Adrenal gland (tissue), 12 donors: ENCODE measurements around the gene CACNG7. TPM values are rescaled to one million over a fixed set of nuclear protein-coding genes. Genes with fewer than 3 reads are reported as not detected.
A peak's percentile ranks its signal among the peaks of the same experiment; 100 is the strongest.

Source experiments
- DNase-seq, 7 donors: peaks; one replicate each; pipeline ENCODE4 v3.0.0-alpha.2; 2019 to 2020
- H3K27ac ChIP-seq, 5 donors: fragments of 200-600 bp; sonication (generic) in 4 of 5; 1 replicate in 3 of 5; 2 replicates in 2 of 5; pipeline versions ENCODE4 v1.5.1 to v1.8.0; 2016 to 2020; ENCODE audit warnings: mild to moderate bottlenecking in 1 of 5
- H3K27me3 ChIP-seq: fragments of 200-600 bp; 2 replicates; pipeline ENCODE4 v1.8.0; 2021
- H3K36me3 ChIP-seq, 2 donors: fragments of 200-600 bp; replicated peaks in 1 of 2; 1 replicate in 1 of 2; 2 replicates in 1 of 2; pipeline versions ENCODE4 v1.5.1 to v1.8.0; 2018 to 2022
- H3K4me1 ChIP-seq, 2 donors: fragments of 200-600 bp; replicated peaks in 1 of 2; 1 replicate in 1 of 2; 2 replicates in 1 of 2; pipeline versions ENCODE4 v1.5.1 to v1.8.0; 2018 to 2021
- H3K4me3 ChIP-seq, 4 donors: fragments of 200-600 bp; sonication (generic) in 3 of 4; one replicate each; pipeline ENCODE4 v1.5.1; 2016 to 2018
- H3K9me3 ChIP-seq, 3 donors: fragments of 200-600 bp; sonication (generic) in 1 of 3; replicated peaks in 1 of 3; 1 replicate in 2 of 3; 2 replicates in 1 of 3; pipeline versions ENCODE4 v1.5.1 to v1.8.0; 2016 to 2021
- POLR2A ChIP-seq, 2 donors: fragments of 450-650 bp; IDR thresholded peaks; one replicate each; pipeline ENCODE4 v1.6.1; 2017; ENCODE audit warnings: antibody characterized with exemption in 2 of 2, mild to moderate bottlenecking in 2 of 2, moderate library complexity in 1 of 2
- WGBS, 4 donors: extraction: QIAGEN DNeasy Blood & Tissue Kit in 2 of 4; methylation state at CpG; one replicate each; pipeline versions ENCODE4 v1.1.5 to v1.1.7; 2013 to 2017; 5-methylcytosine and 5-hydroxymethylcytosine counted together
- intact Hi-C, 2 donors: fragments of 100-400 bp; cut with DNase I; formaldehyde crosslinking; loops; one replicate each; pipeline versions ENCODE4 v1.14.1 to v1.15.0; 2022 to 2023
- polyA plus RNA-seq, 3 donors: library from polyadenylated mRNA; stranded (reverse); fragments of 200-250 nt in 2 of 3; fragments of 350-450 nt in 1 of 3; fragmentation: Illumina TruSeq in 1 of 3; extraction: RNeasy Lipid Tissue Mini Kit (QIAGEN cat#74804) in 1 of 3; gene quantifications; one replicate each; pipeline ENCODE4 v1.2.3, GENCODE V29; 2013 to 2014
- total RNA-seq, 9 donors: library from RNA; depleted of rRNA in 4 of 9; stranded (reverse); fragments of >200 nt in 4 of 9; fragments of 120-200 nt in 1 of 9; fragmentation: NEBNext Ultra II Directional in 1 of 9; extraction: Animal tissue kit (Norgen Biotek cat#: 25700) in 1 of 9; gene quantifications; one replicate each; pipeline versions ENCODE4 v1.1.0 to v1.2.4, GENCODE V29; 2013 to 2023
- TF ChIP-seq, protein P1 (sequence below), 6 experiments: fragments of 450-650 bp in 4 of 6; fragments of 200-600 bp in 2 of 6; sonication (generic) in 1 of 6; IDR thresholded peaks; 1 replicate in 5 of 6; 2 replicates in 1 of 6; pipeline versions ENCODE4 v1.5.1 to v1.8.0; 2016 to 2021; ENCODE audit warnings: antibody characterized with exemption in 6 of 6, mild to moderate bottlenecking in 2 of 6, moderate library complexity in 1 of 6
- donor health status: healthy with polysubstance abuse.
- donor health status: Bipolar disorder and iron deficiency.
- donor health status: DM: yes; HTN: yes; CAD: no.
- donor health status: DM: no; HTN: no; CAD: no.
- donor health status: DM: no; HTN: no; CAD: no.
- donor health status: DM: yes; HTN: yes; CAD: no.

The CACNG7 gene
- total and polyA plus RNA-seq, 12 donors = 0.09 to 1.4 (median 0.13) TPM; not detected in 7

DNA sequence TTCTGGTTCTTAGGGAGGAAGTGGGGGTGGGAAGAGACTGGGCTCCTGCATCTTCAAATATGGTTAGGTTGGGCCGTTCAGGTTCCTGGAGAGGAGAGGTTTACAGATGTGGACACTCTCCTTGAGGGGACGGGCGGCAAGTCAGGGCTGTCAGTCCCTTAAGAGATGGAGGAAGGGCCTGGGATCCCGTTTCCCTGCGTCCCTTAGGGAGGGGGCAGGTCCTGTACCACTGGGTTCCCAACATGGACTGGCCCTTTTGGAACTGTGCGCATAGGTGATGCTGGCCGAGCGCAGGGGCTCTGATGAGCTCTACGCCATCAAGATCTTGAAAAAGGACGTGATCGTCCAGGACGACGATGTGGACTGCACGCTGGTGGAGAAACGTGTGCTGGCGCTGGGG is 10.9 kb upstream of the CACNG7 start:
- Histone ChIP-seq H3K27me3 (peaks cover 20% of the 10 kb centered on the region), H3K9me3 (no peaks in the 10 kb centered on the region)

DNA sequence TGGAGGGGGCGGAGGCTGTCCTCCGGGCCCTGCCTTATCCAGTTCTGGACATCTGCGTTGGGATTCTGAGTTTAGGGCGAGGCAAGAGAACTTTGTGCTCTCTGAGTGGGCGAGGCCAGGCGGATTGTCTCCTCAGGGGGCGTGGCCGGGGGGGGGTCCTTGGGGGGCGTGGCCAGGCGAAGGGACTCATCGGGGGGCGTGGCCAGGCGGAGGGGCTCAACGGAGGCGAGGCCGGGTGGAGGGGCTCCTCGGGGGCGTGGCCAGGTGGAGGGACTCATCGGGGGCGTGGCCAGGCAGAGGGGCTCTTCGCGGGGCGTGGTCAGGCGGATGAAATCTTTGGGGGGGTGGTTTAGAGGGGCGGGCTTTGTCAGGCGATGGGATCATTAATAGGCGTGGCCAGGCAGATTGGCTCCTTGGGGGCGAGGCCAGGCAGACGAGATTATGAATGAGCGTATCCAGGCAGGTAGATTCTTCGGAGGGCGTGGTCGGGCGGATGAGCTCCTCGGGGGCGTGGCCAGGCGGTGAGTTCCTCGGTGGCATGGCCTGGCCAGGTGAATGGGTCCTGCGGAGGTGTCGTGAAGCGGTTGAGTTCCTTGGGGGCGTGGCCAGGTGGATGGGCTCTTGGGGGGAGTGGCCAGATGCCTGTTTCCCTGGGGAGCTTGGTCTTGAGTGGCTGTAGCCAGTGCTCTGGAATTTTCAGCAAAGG is 10.3 kb upstream of the CACNG7 start:
- 3 to 17% (median 3%) methylated on average over 3 to 42 of the region's 42 CpGs for whole genome bisulfite sequencing, 4 donors
- TF ChIP-seq, protein P1, sequence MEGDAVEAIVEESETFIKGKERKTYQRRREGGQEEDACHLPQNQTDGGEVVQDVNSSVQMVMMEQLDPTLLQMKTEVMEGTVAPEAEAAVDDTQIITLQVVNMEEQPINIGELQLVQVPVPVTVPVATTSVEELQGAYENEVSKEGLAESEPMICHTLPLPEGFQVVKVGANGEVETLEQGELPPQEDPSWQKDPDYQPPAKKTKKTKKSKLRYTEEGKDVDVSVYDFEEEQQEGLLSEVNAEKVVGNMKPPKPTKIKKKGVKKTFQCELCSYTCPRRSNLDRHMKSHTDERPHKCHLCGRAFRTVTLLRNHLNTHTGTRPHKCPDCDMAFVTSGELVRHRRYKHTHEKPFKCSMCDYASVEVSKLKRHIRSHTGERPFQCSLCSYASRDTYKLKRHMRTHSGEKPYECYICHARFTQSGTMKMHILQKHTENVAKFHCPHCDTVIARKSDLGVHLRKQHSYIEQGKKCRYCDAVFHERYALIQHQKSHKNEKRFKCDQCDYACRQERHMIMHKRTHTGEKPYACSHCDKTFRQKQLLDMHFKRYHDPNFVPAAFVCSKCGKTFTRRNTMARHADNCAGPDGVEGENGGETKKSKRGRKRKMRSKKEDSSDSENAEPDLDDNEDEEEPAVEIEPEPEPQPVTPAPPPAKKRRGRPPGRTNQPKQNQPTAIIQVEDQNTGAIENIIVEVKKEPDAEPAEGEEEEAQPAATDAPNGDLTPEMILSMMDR (IDR thresholded peaks at IDR 0.05) = no peak
- no peak for TF ChIP-seq POLR2A (IDR thresholded peaks at IDR 0.05)
- Histone ChIP-seq H3K4me1 (no peaks in the 10 kb centered on the region), H3K27me3 (peaks cover 20% of the 10 kb centered on the region), H3K4me3 (no peak overlapping the region), H3K36me3 (no peaks in the 10 kb centered on the region), H3K27ac (no peak overlapping the region), H3K9me3 (no peaks in the 10 kb centered on the region)
- DNase-seq = no peak
- intact Hi-C loops = no loop called here

More for the DNA sequence above, 10.9 kb upstream of the CACNG7 start:
- DNase-seq = no peak
- no peak overlapping the region for H3K4me3 ChIP-seq
- no peaks in the 10 kb centered on the region for H3K4me1 ChIP-seq
- intact Hi-C loops = no loop called here
- no peak overlapping the region for H3K27ac ChIP-seq
- WGBS, 4 donors = 3 to 11% (median 8%) methylated on average over 4 to 16 of the region's 16 CpGs
- no peaks in the 10 kb centered on the region for H3K36me3 ChIP-seq
- TF ChIP-seq, protein P1 (IDR thresholded peaks at IDR 0.05) = no peak
- no peak for TF ChIP-seq POLR2A (IDR thresholded peaks at IDR 0.05)

- H3K4me3 ChIP-seq = no peak overlapping the region
- no peak for DNase-seq
- H3K27me3 ChIP-seq = peaks cover 20% of the 10 kb centered on the region
- no peaks in the 10 kb centered on the region for H3K9me3 ChIP-seq
- WGBS, 4 donors = 80 to 90% (median 88%) methylated on average over 14 to 27 of the region's 27 CpGs
- intact Hi-C loops = no loop called here
- TF ChIP-seq, protein P1 (IDR thresholded peaks at IDR 0.05) = no peak
- TF ChIP-seq POLR2A (IDR thresholded peaks at IDR 0.05) = no peak
- H3K4me1 ChIP-seq = no peaks in the 10 kb centered on the region
- no peak overlapping the region for H3K27ac ChIP-seq
- H3K36me3 ChIP-seq = no peaks in the 10 kb centered on the region
Measured at GRCh38 chr19:53900191-53900860, 8.8 kb upstream of the CACNG7 start.

DNA sequence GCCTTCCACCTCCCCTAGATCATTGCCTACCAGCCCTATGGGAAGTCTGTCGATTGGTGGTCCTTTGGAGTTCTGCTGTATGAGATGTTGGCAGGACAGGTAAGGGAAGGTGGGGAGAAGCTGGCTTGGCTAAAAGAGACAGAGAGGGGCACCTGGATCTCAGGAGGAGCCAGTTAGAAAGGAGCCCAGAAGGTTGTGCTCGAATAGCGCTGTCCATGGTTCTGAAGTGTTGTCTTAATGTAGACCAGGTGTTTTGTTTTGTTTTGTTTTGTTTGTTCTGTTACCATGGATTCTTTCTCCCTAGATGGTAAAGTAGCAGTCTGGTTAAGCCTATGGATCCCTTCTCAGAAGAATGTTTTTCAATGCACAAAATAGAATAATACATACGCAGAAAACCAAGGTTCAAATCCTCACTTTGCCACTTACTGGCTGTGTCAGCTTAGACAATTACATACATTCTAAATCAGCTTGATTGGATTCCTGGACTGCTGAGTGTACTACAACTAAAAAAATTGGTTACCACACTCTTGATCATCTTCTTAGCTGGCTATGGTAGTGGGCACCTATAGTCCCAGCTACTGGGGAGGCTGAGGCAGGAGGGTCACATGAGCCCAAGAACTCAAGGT is 5.9 kb upstream of the CACNG7 start:
- TF ChIP-seq, protein P1 (IDR thresholded peaks at IDR 0.05) = no peak
- no peak for TF ChIP-seq POLR2A (IDR thresholded peaks at IDR 0.05)
- Histone ChIP-seq H3K36me3 (no peaks in the 10 kb centered on the region), H3K4me3 (no peak overlapping the region), H3K27me3 (peaks cover 21% of the 10 kb centered on the region), H3K27ac (no peak overlapping the region), H3K4me1 (no peaks in the 10 kb centered on the region), H3K9me3 (no peaks in the 10 kb centered on the region)
- peak in 2 of 7 donors; percentile 6 to 32 for DNase-seq
- WGBS, 4 donors = 40 to 54% (median 44%) methylated on average over 4 of the region's 4 CpGs
- intact Hi-C loops = no loop called here
